Astrocyte (in vitro differentiated cells and primary cell): ENCODE data around the gene KRT76. TPM values are rescaled to one million over a fixed set of nuclear protein-coding genes. Genes with fewer than 3 reads are reported as not detected.

Experiments used
- DNase-seq: peaks from one replicate; pipeline ENCODE4 v3.0.0-alpha.2; 2010; ENCODE audit warnings: low read depth
- FAIRE-seq: peaks from 2 replicates; lab custom pipeline; 2011; peaks lifted over from hg19 to GRCh38; lab: Jason Lieb, UNC
- H2AFZ ChIP-seq: 2 replicates; pipeline ENCODE4 v1.6.0; 2012; ENCODE audit warnings: low read depth, low read length, inconsistent platforms
- H3K27ac ChIP-seq: 2 replicates; pipeline ENCODE4 v1.5.1; 2011; ENCODE audit warnings: low read depth, low read length, inconsistent platforms
- H3K27me3 ChIP-seq: 2 replicates; pipeline ENCODE4 v1.6.0; 2011; ENCODE audit warnings: low read length, inconsistent platforms; ENCODE audit not compliant: insufficient read depth
- H3K36me3 ChIP-seq: 2 replicates; pipeline ENCODE4 v1.5.1; 2011; ENCODE audit warnings: low read length, inconsistent platforms; ENCODE audit not compliant: insufficient read depth
- H3K4me1 ChIP-seq: 2 replicates; pipeline ENCODE4 v1.5.1; 2011; ENCODE audit warnings: low read length, inconsistent platforms; ENCODE audit not compliant: insufficient read depth
- H3K4me2 ChIP-seq: 2 replicates; pipeline ENCODE4 v1.6.0; 2012; ENCODE audit warnings: low read length, inconsistent platforms
- H3K4me3 ChIP-seq: 2 replicates; pipeline ENCODE4 v1.5.1; 2011; ENCODE audit warnings: low read depth, mild to moderate bottlenecking, low read length, inconsistent platforms; ENCODE audit not compliant: insufficient read depth
- H3K79me2 ChIP-seq: 2 replicates; pipeline ENCODE4 v1.6.0; 2012; ENCODE audit warnings: mild to moderate bottlenecking, low read length, inconsistent platforms; ENCODE audit not compliant: insufficient read depth
- H3K9ac ChIP-seq: 2 replicates; pipeline ENCODE4 v1.6.0; 2012; ENCODE audit warnings: mild to moderate bottlenecking, low read length, inconsistent platforms
- H3K9me3 ChIP-seq: 2 replicates; pipeline ENCODE4 v1.5.1; 2012; ENCODE audit warnings: low read depth, mild to moderate bottlenecking, low read length, inconsistent platforms; ENCODE audit not compliant: insufficient read depth
- H4K20me1 ChIP-seq: 2 replicates; pipeline ENCODE4 v1.6.0; 2012; ENCODE audit warnings: low read length, inconsistent platforms; ENCODE audit not compliant: insufficient read depth
- H3K27ac Mint-ChIP-seq: one replicate; pipeline ENCODE4 v1.8.0; 2021; ENCODE audit warnings: mild to moderate bottlenecking, mixed read lengths; ENCODE audit not compliant: unreplicated experiment
- H3K27me3 Mint-ChIP-seq: one replicate; pipeline ENCODE4 v1.8.0; 2021; ENCODE audit warnings: low read depth, mixed read lengths; ENCODE audit not compliant: unreplicated experiment
- H3K36me3 Mint-ChIP-seq: one replicate; pipeline ENCODE4 v1.8.0; 2021; ENCODE audit warnings: low read depth, mixed read lengths; ENCODE audit not compliant: unreplicated experiment
- H3K4me1 Mint-ChIP-seq: one replicate; pipeline ENCODE4 v1.8.0; 2021; ENCODE audit warnings: low read depth, mixed read lengths; ENCODE audit not compliant: unreplicated experiment
- H3K4me3 Mint-ChIP-seq: one replicate; pipeline ENCODE4 v1.8.0; 2021; ENCODE audit warnings: mild to moderate bottlenecking, moderate library complexity, mixed read lengths; ENCODE audit not compliant: unreplicated experiment
- H3K9me3 Mint-ChIP-seq: one replicate; pipeline ENCODE4 v1.8.0; 2021; ENCODE audit warnings: mild to moderate bottlenecking, mixed read lengths; ENCODE audit not compliant: unreplicated experiment
- EZH2 ChIP-seq: IDR thresholded peaks from 2 replicates; pipeline ENCODE4 v1.6.1; 2012; ENCODE audit warnings: mild to moderate bottlenecking, low read length, inconsistent platforms; ENCODE audit not compliant: insufficient read depth
- total RNA-seq: library from RNA; stranded (reverse); gene quantifications from 2 replicates; pipeline ENCODE4 v1.2.1, GENCODE V29; 2021
- TF ChIP-seq, protein P1 (sequence below): IDR thresholded peaks from 2 replicates; pipeline ENCODE4 v1.5.1; 2011; ENCODE audit warnings: low read depth, mild to moderate bottlenecking, inconsistent platforms, low read length, moderate library complexity; ENCODE audit not compliant: insufficient read depth

KRT76 gene
- total RNA-seq, 1 donor from 2014 or later = not detected

- H4K20me1 ChIP-seq = no peaks in the 10 kb centered on the region
- no peaks in the 10 kb centered on the region for H3K79me2 ChIP-seq
- no peaks in the 10 kb centered on the region for H3K36me3 ChIP-seq
- Mint-ChIP-seq H3K4me3 (no peak overlapping the region), H3K36me3 (no peaks in the 10 kb centered on the region), H3K27ac (no peak overlapping the region), H3K27me3 (peaks cover 53% of the 10 kb centered on the region), H3K4me1 (no peaks in the 10 kb centered on the region), H3K9me3 (peaks cover 13% of the 10 kb centered on the region)
- no peak overlapping the region for H3K4me3 ChIP-seq
- no peaks in the 10 kb centered on the region for H3K4me1 ChIP-seq
- H3K9me3 ChIP-seq = no peaks in the 10 kb centered on the region
- no peak for TF ChIP-seq EZH2
- TF ChIP-seq, protein P1, sequence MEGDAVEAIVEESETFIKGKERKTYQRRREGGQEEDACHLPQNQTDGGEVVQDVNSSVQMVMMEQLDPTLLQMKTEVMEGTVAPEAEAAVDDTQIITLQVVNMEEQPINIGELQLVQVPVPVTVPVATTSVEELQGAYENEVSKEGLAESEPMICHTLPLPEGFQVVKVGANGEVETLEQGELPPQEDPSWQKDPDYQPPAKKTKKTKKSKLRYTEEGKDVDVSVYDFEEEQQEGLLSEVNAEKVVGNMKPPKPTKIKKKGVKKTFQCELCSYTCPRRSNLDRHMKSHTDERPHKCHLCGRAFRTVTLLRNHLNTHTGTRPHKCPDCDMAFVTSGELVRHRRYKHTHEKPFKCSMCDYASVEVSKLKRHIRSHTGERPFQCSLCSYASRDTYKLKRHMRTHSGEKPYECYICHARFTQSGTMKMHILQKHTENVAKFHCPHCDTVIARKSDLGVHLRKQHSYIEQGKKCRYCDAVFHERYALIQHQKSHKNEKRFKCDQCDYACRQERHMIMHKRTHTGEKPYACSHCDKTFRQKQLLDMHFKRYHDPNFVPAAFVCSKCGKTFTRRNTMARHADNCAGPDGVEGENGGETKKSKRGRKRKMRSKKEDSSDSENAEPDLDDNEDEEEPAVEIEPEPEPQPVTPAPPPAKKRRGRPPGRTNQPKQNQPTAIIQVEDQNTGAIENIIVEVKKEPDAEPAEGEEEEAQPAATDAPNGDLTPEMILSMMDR = no peak
- no peak overlapping the region for H2AFZ ChIP-seq
- no peak overlapping the region for H3K4me2 ChIP-seq
- FAIRE-seq (no peak), DNase-seq (no peak)
- no peak overlapping the region for H3K27ac ChIP-seq
- no peak overlapping the region for H3K9ac ChIP-seq
- H3K27me3 ChIP-seq = peaks cover 25% of the 10 kb centered on the region
Observed at GRCh38 chr12:52772772-52773171, 4.4 kb downstream of the KRT76 start.

DNA sequence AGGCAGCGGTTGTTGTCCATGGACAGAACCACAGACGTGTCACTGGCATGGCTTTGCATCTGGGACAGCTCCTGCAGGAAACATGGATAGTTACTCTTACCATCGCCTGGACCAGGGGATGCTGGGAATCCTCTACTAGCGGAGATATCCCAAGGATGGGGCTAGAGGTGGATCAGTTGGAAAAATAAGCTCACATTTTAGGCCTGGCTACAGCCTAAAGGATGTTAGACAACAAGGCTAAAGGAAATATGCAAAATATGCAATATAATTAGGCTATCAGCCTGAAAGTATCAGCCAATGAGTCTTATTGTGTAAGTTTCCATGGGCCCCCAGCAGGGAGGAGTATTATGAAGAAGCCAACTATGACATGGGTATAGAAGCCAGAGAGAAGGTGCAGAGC lies 5.0 kb downstream of the KRT76 start:
- H3K9me3 Mint-ChIP-seq = peaks cover 13% of the 10 kb centered on the region

DNA sequence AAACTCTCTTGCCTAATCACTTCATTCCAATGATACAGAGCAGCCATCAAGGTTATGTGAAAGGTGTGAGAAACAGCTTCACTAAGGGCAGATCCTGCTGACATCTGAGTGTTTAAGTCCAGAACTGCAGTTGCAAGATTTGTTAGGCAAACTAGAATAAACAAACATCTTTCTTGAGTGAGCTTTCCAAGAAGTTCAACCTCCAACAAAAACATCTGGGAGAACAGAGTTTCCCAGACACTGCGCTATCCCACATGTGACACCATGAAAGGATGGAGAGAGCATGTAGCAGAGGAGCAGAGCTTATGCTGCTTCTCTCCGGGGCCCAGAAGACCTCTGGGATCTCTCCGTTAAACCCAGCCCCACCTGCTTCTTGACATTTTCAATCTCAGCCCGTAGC lies 5.6 kb downstream of the KRT76 start:
- Mint-ChIP-seq H3K27ac (no peak overlapping the region), H3K9me3 (peaks cover 13% of the 10 kb centered on the region), H3K27me3 (peaks cover 52% of the 10 kb centered on the region), H3K4me1 (no peaks in the 10 kb centered on the region), H3K36me3 (no peaks in the 10 kb centered on the region), H3K4me3 (no peak overlapping the region)
- Histone ChIP-seq H3K4me3 (no peak overlapping the region), H3K27me3 (peaks cover 25% of the 10 kb centered on the region), H3K4me2 (no peak overlapping the region), H4K20me1 (no peaks in the 10 kb centered on the region), H3K9ac (no peak overlapping the region), H2AFZ (no peak overlapping the region), H3K36me3 (no peaks in the 10 kb centered on the region), H3K79me2 (no peaks in the 10 kb centered on the region), H3K27ac (no peak overlapping the region), H3K4me1 (no peaks in the 10 kb centered on the region), H3K9me3 (no peaks in the 10 kb centered on the region)
- FAIRE-seq = no peak
- TF ChIP-seq EZH2 = no peak
- TF ChIP-seq, protein P1 = no peak
- DNase-seq = no peak

More for the DNA sequence above, 5.0 kb downstream of the KRT76 start:
- no peak for TF ChIP-seq EZH2
- TF ChIP-seq, protein P1 = no peak
- DNase-seq (no peak), FAIRE-seq (no peak)
- Histone ChIP-seq H3K4me3 (no peak overlapping the region), H3K9me3 (no peaks in the 10 kb centered on the region), H3K36me3 (no peaks in the 10 kb centered on the region), H3K27ac (no peak overlapping the region), H3K9ac (no peak overlapping the region), H3K79me2 (no peaks in the 10 kb centered on the region), H3K4me1 (no peaks in the 10 kb centered on the region), H4K20me1 (no peaks in the 10 kb centered on the region), H3K27me3 (peaks cover 25% of the 10 kb centered on the region), H2AFZ (no peak overlapping the region), H3K4me2 (no peak overlapping the region)
- H3K27me3 Mint-ChIP-seq = peaks cover 53% of the 10 kb centered on the region
- H3K4me3 Mint-ChIP-seq = no peak overlapping the region
- no peaks in the 10 kb centered on the region for H3K36me3 Mint-ChIP-seq
- H3K27ac Mint-ChIP-seq = no peak overlapping the region
- no peaks in the 10 kb centered on the region for H3K4me1 Mint-ChIP-seq
